Measurements from ENCODE around the gene HECTD2. TPM values are rescaled to one million over a fixed set of nuclear protein-coding genes. Genes with fewer than 3 reads are reported as not detected.

The HECTD2 gene
- total RNA-seq, 1 donor from 2014 or later: 17.4 TPM

GRCh38 chr10:91412354-91413087 is 2.4 kb downstream of the HECTD2 start:
- Mint-ChIP-seq H3K36me3 (ENCODE audit: low read depth, unreplicated experiment) (peaks cover 6% of the 10 kb centered on the region), H3K4me3 (ENCODE audit: unreplicated experiment) (peak overlapping the region; percentile 75)
- no peak for DNase-seq (ENCODE audit: low spot score)

GRCh38 chr10:91415816-91416215 is 5.7 kb downstream of the HECTD2 start:
- Mint-ChIP-seq H3K27ac (ENCODE audit: unreplicated experiment) (no peak overlapping the region), H3K9me3 (ENCODE audit: unreplicated experiment) (no peaks in the 10 kb centered on the region), H3K27me3 (ENCODE audit: unreplicated experiment) (peaks cover 2% of the 10 kb centered on the region), H3K36me3 (ENCODE audit: low read depth, unreplicated experiment) (no peaks in the 10 kb centered on the region), H3K4me1 (ENCODE audit: unreplicated experiment) (peaks cover 14% of the 10 kb centered on the region), H3K4me3 (ENCODE audit: unreplicated experiment) (no peak overlapping the region)
- no peak for DNase-seq (ENCODE audit: low spot score)
- no peak for TF ChIP-seq CTCF (IDR thresholded peaks at IDR 0.05; ENCODE audit: unreplicated experiment)

More at GRCh38 chr10:91412354-91413087, 2.4 kb downstream of the HECTD2 start:
- H3K27ac Mint-ChIP-seq (ENCODE audit: unreplicated experiment): no peak overlapping the region
- peaks cover 23% of the 10 kb centered on the region for H3K4me1 Mint-ChIP-seq (ENCODE audit: unreplicated experiment)
- no peaks in the 10 kb centered on the region for H3K9me3 Mint-ChIP-seq (ENCODE audit: unreplicated experiment)
- H3K27me3 Mint-ChIP-seq (ENCODE audit: unreplicated experiment): peaks cover 7% of the 10 kb centered on the region
- TF ChIP-seq CTCF (IDR thresholded peaks at IDR 0.05; ENCODE audit: unreplicated experiment): no peak

GRCh38 chr10:91416339-91416855 is 6.3 kb downstream of the HECTD2 start:
- no peaks in the 10 kb centered on the region for H3K36me3 Mint-ChIP-seq (ENCODE audit: low read depth, unreplicated experiment)
- peaks cover 10% of the 10 kb centered on the region for H3K4me1 Mint-ChIP-seq (ENCODE audit: unreplicated experiment)
- H3K27ac Mint-ChIP-seq (ENCODE audit: unreplicated experiment): no peak overlapping the region
- no peaks in the 10 kb centered on the region for H3K27me3 Mint-ChIP-seq (ENCODE audit: unreplicated experiment)
- TF ChIP-seq CTCF (IDR thresholded peaks at IDR 0.05; ENCODE audit: unreplicated experiment): no peak
- DNase-seq (ENCODE audit: low spot score): no peak
- no peaks in the 10 kb centered on the region for H3K9me3 Mint-ChIP-seq (ENCODE audit: unreplicated experiment)
- H3K4me3 Mint-ChIP-seq (ENCODE audit: unreplicated experiment): no peak overlapping the region

- Mint-ChIP-seq H3K27me3 (ENCODE audit: unreplicated experiment) (no peaks in the 10 kb centered on the region), H3K27ac (ENCODE audit: unreplicated experiment) (no peak overlapping the region), H3K4me1 (ENCODE audit: unreplicated experiment) (no peaks in the 10 kb centered on the region), H3K36me3 (ENCODE audit: low read depth, unreplicated experiment) (no peaks in the 10 kb centered on the region), H3K9me3 (ENCODE audit: unreplicated experiment) (no peaks in the 10 kb centered on the region), H3K4me3 (ENCODE audit: unreplicated experiment) (no peak overlapping the region)
- no peak for DNase-seq (ENCODE audit: low spot score)
- TF ChIP-seq CTCF (IDR thresholded peaks at IDR 0.05; ENCODE audit: unreplicated experiment): no peak
Observed at GRCh38 chr10:91418416-91418815, 8.3 kb downstream of the HECTD2 start.

GRCh38 chr10:91420868-91421267 is 10.7 kb downstream of the HECTD2 start:
- no peaks in the 10 kb centered on the region for H3K36me3 Mint-ChIP-seq (ENCODE audit: low read depth, unreplicated experiment)
- DNase-seq (ENCODE audit: low spot score): no peak
- no peak for TF ChIP-seq CTCF (IDR thresholded peaks at IDR 0.05; ENCODE audit: unreplicated experiment)
- no peak overlapping the region for H3K4me3 Mint-ChIP-seq (ENCODE audit: unreplicated experiment)
- no peaks in the 10 kb centered on the region for H3K9me3 Mint-ChIP-seq (ENCODE audit: unreplicated experiment)
- no peaks in the 10 kb centered on the region for H3K27me3 Mint-ChIP-seq (ENCODE audit: unreplicated experiment)
- no peaks in the 10 kb centered on the region for H3K4me1 Mint-ChIP-seq (ENCODE audit: unreplicated experiment)
- H3K27ac Mint-ChIP-seq (ENCODE audit: unreplicated experiment): no peak overlapping the region
